ENCODE data around the gene RPS29. TPM values are rescaled to one million over a fixed set of nuclear protein-coding genes. Genes with fewer than 3 reads are reported as not detected.

Gene RPS29
- polyA plus RNA-seq, 3 donors = 3,167 to 5,182 (median 4,295) TPM

GRCh38 chr14:49559979-49560768 is 26.0 kb downstream of the RPS29 start:
- 84 to 94% (median 88%) methylated on average over 6 of the region's 6 CpGs for WGBS, 3 donors
- H3K27ac ChIP-seq (ENCODE audit: low read depth, low read length) = no peak overlapping the region

GRCh38 chr14:49553892-49554291 is 32.3 kb downstream of the RPS29 start:
- WGBS, 3 donors = 47 to 64% (median 58%) methylated on average over 3 of the region's 3 CpGs
- H3K27ac ChIP-seq (ENCODE audit: low read depth, low read length) = no peak overlapping the region

- no peak overlapping the region for H3K27ac ChIP-seq (ENCODE audit: low read depth, low read length)
Measured at GRCh38 chr14:49553106-49553505, 33.1 kb downstream of the RPS29 start.

DNA sequence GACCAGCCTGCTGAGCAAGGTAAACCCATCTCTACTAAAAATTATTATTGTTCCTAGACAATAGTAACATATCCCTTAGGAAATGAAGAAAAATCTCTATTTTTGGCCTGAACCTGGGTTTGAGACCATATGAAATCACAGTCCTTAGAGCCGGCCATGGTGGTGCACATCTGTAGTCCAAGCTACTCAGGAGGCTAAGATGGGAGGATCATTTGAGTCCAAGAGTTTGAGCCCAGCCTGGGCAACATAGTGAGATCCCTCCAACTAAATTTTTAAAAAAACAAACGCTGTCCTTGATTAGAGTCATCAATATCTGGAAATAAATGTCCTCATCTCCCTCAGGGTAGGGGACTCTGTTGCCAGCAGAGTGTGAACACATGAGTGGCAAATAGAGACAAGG is 34.6 kb downstream of the RPS29 start:
- no peak overlapping the region for H3K27ac ChIP-seq (ENCODE audit: low read depth, low read length)
- 77 to 95% (median 82%) methylated on average over 2 of the region's 2 CpGs for WGBS, 3 donors

- 45 to 67% (median 64%) methylated on average over 5 of the region's 5 CpGs for WGBS, 3 donors
- H3K27ac ChIP-seq (ENCODE audit: low read depth, low read length) = no peak overlapping the region
Measured at GRCh38 chr14:49550286-49551184, 35.6 kb downstream of the RPS29 start.

GRCh38 chr14:49549881-49550280 is 36.3 kb downstream of the RPS29 start:
- no peak overlapping the region for H3K27ac ChIP-seq (ENCODE audit: low read depth, low read length)
- 65 to 69% (median 66%) methylated on average over 4 of the region's 4 CpGs for WGBS, 3 donors

DNA sequence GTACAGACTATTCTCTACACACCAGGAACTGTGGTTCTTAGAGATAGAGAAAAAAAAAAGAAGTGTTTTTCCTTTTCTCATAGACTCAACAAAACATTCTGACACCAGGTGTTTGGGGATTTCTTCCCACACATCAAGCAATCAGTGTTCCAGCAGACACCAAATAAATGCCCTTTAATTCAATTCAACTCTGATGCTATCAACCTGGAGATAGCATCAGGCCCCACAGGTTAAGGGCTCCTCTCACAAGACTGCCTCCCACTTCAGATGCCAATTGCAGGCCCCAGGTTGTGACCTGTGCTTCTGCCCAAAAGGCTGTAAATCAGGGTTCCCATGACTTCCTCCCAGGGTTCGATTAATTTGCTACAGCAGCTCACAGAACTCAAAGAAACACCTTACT is 36.7 kb downstream of the RPS29 start:
- H3K27ac ChIP-seq (ENCODE audit: low read depth, low read length) = no peak overlapping the region
- 25 to 50% (median 35%) methylated on average over 1 of the region's 1 CpG for WGBS, 3 donors

DNA sequence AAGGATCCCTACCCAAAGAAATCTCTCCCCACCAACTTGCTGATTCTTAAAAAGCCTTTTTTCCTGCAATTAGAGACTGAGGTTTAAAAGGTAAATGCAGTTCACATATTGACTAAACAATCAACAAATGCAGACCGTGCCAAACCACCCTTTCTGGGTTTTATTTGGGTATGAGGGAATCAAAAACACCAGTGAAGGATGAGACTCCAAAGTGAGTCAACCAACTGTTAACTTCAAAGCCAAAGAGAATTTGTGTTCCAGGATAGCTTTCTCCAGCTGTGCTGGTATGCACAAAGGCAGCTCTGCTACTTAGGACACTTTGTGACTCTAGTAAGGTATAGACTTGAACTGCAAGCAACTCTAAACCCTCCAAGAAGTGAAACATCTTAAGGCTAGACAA is 39.4 kb downstream of the RPS29 start:
- H3K27ac ChIP-seq (ENCODE audit: low read depth, low read length) = no peak overlapping the region
- WGBS, 3 donors = 78 to 84% (median 84%) methylated on average over 1 of the region's 1 CpG

- WGBS, 3 donors = 78 to 84% (median 82%) methylated on average over 3 of the region's 3 CpGs
- no peak overlapping the region for H3K27ac ChIP-seq (ENCODE audit: low read depth, low read length)
Measured at GRCh38 chr14:49545716-49546115, 40.5 kb downstream of the RPS29 start.

DNA sequence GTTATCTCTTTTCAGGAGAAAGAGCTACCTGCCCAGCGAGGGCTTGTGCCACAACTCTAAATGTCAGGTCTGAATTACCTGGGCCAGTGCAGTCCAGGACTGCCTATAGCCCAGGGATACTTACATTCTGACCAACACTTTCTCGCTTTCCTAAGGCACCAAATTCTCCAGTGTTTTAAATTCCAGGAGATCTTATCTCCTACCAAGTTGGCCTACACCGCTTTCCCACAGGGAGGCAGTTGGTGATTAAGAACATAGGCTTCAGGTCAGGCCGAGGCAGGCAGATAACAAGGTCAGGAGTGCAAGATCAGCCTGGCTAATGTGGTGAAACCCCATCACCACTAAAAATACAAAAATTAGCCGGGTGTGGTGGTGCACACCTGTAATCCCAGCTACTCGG is 41.1 kb downstream of the RPS29 start:
- WGBS, 3 donors = 80 to 91% (median 81%) methylated on average over 6 of the region's 6 CpGs
- no peak overlapping the region for H3K27ac ChIP-seq (ENCODE audit: low read depth, low read length)

GRCh38 chr14:49541049-49541448 is 45.1 kb downstream of the RPS29 start:
- 88 to 95% (median 89%) methylated on average over 2 of the region's 2 CpGs for WGBS, 3 donors
- H3K27ac ChIP-seq (ENCODE audit: low read depth, low read length) = no peak overlapping the region

GRCh38 chr14:49538852-49539251 is 47.3 kb downstream of the RPS29 start:
- no peak overlapping the region for H3K27ac ChIP-seq (ENCODE audit: low read depth, low read length)
- WGBS, 3 donors = 82 to 93% (median 88%) methylated on average over 4 of the region's 4 CpGs

Other genes with a start within 250 kb of the RPS29 start
- 1 to 10 TPM; 2.6 to 8.5 (median 4.0) TPM for gene LRR1, start 12.6 kb upstream of the RPS29 start, polyA plus RNA-seq
- 100 to 1,000 TPM; 367 to 486 (median 378) TPM for gene RPL36AL, start 34.2 kb upstream of the RPS29 start, polyA plus RNA-seq
- gene MGAT2, start 34.4 kb upstream of the RPS29 start, polyA plus RNA-seq = 10 to 100 TPM; 13.5 to 21.3 (median 15.4) TPM
- gene DNAAF2, start 48.9 kb upstream of the RPS29 start, polyA plus RNA-seq = 1 to 10 TPM; 4.3 to 7.0 (median 6.3) TPM
- 1 to 10 TPM in 2 of 3 donors, under 1 TPM in 1; 0.90 to 3.3 (median 1.4) TPM for gene POLE2, start 101.8 kb upstream of the RPS29 start, polyA plus RNA-seq
- gene KLHDC1, start 106.7 kb upstream of the RPS29 start, polyA plus RNA-seq = 1 to 10 TPM; 1.2 to 3.8 (median 2.6) TPM
- 10 to 100 TPM; 41.7 to 50.1 (median 46.4) TPM for gene KLHDC2, start 181.8 kb upstream of the RPS29 start, polyA plus RNA-seq